ENCODE data around the gene TSPAN16. TPM values are rescaled to one million over a fixed set of nuclear protein-coding genes. Genes with fewer than 3 reads are reported as not detected.

TSPAN16 gene
- total and polyA plus RNA-seq, 2 of the 13 experiments (the other 11 are each of a cell fraction or from before 2014, with no cell fraction given), result not detected

DNA sequence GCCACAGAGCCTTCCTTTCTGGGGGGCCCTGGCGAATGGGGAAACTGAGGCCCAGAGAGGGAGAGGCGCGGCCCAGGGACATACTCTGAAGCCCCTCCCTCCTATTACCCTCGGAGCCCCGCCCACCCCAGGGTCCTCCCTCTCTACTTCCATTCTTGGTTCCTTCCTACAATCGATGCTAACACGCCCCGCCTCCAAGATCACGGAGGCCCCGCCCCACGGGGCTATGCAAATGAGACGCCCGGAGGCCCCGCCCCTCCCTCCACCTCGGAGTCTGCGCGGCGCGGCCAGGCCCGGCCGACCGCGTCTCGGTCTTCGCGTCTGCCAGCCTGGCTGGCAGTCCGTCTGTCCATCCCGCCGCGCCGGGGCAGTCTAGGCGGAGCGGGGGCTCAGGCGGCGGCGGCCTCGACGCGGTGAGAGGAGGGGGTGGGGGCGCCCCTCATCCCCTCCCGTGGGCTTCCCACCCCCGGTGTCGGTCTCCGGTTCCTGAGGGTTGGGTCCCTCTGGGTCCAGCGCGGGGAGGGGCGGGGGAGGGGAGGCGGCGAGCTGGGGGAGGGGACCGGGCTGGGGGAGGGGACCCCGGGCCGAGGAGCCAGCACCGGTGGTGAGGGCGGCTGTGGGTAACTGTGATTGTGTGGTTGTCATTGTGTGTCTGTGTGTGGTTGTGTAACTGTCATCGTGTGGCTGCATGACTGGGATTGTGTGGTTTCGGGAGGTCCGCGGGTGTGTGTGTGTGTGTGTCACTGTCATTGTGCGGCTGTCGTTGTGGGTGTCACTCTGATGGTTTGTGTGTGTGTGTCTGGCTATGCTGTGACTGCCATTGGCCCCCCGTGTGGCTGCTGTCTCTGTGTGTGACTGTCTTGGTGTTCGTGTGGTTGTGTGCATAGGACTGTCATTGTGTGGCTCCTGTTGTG, 59.5 kb downstream of the TSPAN16 start, which contains the start of gene PLPPR2 (continued):
- TF ChIP-seq, protein P1, sequence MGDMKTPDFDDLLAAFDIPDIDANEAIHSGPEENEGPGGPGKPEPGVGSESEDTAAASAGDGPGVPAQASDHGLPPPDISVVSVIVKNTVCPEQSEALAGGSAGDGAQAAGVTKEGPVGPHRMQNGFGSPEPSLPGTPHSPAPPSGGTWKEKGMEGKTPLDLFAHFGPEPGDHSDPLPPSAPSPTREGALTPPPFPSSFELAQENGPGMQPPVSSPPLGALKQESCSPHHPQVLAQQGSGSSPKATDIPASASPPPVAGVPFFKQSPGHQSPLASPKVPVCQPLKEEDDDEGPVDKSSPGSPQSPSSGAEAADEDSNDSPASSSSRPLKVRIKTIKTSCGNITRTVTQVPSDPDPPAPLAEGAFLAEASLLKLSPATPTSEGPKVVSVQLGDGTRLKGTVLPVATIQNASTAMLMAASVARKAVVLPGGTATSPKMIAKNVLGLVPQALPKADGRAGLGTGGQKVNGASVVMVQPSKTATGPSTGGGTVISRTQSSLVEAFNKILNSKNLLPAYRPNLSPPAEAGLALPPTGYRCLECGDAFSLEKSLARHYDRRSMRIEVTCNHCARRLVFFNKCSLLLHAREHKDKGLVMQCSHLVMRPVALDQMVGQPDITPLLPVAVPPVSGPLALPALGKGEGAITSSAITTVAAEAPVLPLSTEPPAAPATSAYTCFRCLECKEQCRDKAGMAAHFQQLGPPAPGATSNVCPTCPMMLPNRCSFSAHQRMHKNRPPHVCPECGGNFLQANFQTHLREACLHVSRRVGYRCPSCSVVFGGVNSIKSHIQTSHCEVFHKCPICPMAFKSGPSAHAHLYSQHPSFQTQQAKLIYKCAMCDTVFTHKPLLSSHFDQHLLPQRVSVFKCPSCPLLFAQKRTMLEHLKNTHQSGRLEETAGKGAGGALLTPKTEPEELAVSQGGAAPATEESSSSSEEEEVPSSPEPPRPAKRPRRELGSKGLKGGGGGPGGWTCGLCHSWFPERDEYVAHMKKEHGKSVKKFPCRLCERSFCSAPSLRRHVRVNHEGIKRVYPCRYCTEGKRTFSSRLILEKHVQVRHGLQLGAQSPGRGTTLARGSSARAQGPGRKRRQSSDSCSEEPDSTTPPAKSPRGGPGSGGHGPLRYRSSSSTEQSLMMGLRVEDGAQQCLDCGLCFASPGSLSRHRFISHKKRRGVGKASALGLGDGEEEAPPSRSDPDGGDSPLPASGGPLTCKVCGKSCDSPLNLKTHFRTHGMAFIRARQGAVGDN (CRISPR knock-in tag; IDR thresholded peaks at IDR 0.05), result peak; percentile 59
- TF ChIP-seq, protein P2, sequence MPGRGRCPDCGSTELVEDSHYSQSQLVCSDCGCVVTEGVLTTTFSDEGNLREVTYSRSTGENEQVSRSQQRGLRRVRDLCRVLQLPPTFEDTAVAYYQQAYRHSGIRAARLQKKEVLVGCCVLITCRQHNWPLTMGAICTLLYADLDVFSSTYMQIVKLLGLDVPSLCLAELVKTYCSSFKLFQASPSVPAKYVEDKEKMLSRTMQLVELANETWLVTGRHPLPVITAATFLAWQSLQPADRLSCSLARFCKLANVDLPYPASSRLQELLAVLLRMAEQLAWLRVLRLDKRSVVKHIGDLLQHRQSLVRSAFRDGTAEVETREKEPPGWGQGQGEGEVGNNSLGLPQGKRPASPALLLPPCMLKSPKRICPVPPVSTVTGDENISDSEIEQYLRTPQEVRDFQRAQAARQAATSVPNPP (CRISPR knock-in tag; IDR thresholded peaks at IDR 0.05), result no peak
- peak; percentile 42; the same call in 1 of the 2 replicates for TF ChIP-seq EED (CRISPR knock-in tag; IDR thresholded peaks at IDR 0.05)
- TF ChIP-seq ZFP41 (CRISPR knock-in tag; IDR thresholded peaks at IDR 0.05; ENCODE audit: borderline replicate concordance), result no peak
- no peak for TF ChIP-seq FOXP1 (IDR thresholded peaks at IDR 0.05)
- no peak for TF ChIP-seq FOXP1 (CRISPR knock-in tag; IDR thresholded peaks at IDR 0.05)
- TF ChIP-seq, protein P3, sequence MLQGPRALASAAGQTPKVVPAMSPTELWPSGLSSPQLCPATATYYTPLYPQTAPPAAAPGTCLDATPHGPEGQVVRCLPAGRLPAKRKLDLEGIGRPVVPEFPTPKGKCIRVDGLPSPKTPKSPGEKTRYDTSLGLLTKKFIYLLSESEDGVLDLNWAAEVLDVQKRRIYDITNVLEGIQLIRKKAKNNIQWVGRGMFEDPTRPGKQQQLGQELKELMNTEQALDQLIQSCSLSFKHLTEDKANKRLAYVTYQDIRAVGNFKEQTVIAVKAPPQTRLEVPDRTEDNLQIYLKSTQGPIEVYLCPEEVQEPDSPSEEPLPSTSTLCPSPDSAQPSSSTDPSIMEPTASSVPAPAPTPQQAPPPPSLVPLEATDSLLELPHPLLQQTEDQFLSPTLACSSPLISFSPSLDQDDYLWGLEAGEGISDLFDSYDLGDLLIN (CRISPR knock-in tag; IDR thresholded peaks at IDR 0.05; ENCODE audit: borderline replicate concordance), result no peak
- peak; percentile 55 for TF ChIP-seq RBFOX2 (IDR thresholded peaks at IDR 0.05; ENCODE audit: low read depth, low read length)
- TF ChIP-seq ZNF547 (CRISPR knock-in tag; IDR thresholded peaks at IDR 0.05), result no peak
- TF ChIP-seq, protein P4, sequence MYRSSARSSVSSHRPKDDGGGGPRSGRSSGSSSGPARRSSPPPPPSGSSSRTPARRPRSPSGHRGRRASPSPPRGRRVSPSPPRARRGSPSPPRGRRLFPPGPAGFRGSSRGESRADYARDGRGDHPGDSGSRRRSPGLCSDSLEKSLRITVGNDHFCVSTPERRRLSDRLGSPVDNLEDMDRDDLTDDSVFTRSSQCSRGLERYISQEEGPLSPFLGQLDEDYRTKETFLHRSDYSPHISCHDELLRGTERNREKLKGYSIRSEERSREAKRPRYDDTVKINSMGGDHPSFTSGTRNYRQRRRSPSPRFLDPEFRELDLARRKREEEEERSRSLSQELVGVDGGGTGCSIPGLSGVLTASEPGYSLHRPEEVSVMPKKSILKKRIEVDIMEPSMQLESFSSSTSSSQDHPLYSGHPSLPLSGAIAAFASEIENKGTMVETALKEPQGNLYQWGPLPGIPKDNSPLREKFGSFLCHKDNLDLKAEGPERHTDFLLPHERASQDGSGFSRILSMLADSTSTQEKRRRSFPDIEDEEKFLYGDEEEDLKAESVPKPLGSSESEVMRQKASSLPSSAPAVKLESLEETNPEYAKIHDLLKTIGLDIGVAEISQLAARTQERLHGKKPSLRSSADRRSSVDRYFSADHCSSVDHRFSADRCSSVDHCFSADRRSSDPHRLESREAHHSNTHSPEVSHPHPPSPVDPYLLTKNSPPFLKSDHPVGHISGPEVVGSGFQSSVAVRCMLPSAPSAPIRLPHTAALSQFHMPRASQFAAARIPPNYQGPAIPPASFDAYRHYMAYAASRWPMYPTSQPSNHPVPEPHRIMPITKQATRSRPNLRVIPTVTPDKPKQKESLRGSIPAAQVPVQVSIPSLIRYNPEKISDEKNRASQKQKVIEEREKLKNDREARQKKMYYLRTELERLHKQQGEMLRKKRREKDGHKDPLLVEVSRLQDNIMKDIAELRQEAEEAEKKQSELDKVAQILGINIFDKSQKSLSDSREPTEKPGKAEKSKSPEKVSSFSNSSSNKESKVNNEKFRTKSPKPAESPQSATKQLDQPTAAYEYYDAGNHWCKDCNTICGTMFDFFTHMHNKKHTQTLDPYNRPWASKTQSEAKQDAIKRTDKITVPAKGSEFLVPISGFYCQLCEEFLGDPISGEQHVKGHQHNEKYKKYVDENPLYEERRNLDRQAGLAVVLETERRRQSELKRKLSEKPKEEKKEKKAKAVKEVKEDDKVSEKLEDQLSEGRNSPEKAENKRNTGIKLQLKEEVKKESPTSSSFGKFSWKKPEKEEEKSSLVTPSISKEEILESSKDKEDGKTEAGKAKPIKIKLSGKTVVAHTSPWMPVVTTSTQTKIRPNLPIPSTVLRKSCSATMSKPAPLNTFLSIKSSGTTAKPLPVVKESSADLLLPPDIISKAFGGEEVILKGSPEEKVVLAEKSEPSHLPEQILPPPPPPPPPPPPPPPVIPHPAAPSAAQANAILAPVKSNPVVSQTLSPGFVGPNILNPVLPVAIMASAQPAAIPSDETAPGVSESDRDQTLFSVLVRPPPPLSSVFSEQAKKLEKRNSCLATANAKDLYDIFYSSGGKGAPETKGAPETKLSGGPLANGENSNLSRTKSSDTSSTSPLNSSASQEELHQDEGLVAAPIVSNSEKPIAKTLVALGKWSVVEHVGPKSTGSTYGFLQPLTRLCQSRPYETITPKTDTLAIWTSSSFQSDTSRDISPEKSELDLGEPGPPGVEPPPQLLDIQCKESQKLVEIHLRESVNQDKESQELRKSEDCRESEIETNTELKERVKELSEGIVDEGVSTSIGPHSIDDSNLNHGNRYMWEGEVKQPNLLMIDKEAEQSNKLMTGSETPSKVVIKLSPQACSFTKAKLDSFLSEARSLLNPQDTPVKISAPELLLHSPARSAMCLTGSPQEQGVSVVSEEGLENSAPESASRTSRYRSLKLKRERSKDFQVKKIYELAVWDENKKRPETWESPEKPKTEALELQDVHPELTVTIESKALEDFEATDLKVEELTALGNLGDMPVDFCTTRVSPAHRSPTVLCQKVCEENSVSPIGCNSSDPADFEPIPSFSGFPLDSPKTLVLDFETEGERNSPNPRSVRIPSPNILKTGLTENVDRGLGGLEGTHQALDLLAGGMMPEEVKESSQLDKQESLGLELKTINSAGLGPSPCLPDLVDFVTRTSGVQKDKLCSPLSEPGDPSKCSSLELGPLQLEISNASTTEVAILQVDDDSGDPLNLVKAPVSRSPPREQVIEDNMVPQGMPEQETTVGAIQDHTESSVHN (CRISPR knock-in tag; IDR thresholded peaks at IDR 0.05), result no peak
- peak; percentile 94 for TF ChIP-seq AGO1 (IDR thresholded peaks at IDR 0.05; ENCODE audit: low read depth, low read length, poor library complexity, severe bottlenecking)
- TF ChIP-seq HOXA3 (CRISPR knock-in tag; IDR thresholded peaks at IDR 0.05), result no peak
- TF ChIP-seq LCORL (IDR thresholded peaks at IDR 0.05), result no peak
- no peak for TF ChIP-seq LCORL (CRISPR knock-in tag; IDR thresholded peaks at IDR 0.05)
